ENCODE measurements around the gene TARS1. TPM values are rescaled to one million over a fixed set of nuclear protein-coding genes. Genes with fewer than 3 reads are reported as not detected.
A peak's percentile ranks its signal among the peaks of the same experiment; 100 is the strongest.

Gene TARS1
- total RNA-seq = 126 TPM in 2 replicates
- 111 TPM for polyA plus RNA-seq (2012)

GRCh38 chr5:33440482-33441240, at the start of gene TARS1:
Gene TARS1, plus strand, starts transcription at chr5:33440965. Its CDS starts 122 bp downstream, at chr5:33441087.
- peak; percentile 100 for DNase-seq (ENCODE audit: low read depth)

- DNase-seq (ENCODE audit: low read depth) = no peak
These were observed 42.3 kb upstream of the TARS1 start for GRCh38 chr5:33398501-33398900.

- DNase-seq (ENCODE audit: low read depth) = no peak
These were observed 40.1 kb upstream of the TARS1 start for GRCh38 chr5:33400675-33401074.

- DNase-seq (ENCODE audit: low read depth) = peak; percentile 3
These were observed 39.0 kb upstream of the TARS1 start for GRCh38 chr5:33401482-33402390.

GRCh38 chr5:33403187-33403586, 37.6 kb upstream of the TARS1 start:
- no peak for DNase-seq (ENCODE audit: low read depth)

GRCh38 chr5:33408816-33409215, 31.9 kb upstream of the TARS1 start:
- no peak for DNase-seq (ENCODE audit: low read depth)

GRCh38 chr5:33409435-33410170, 31.2 kb upstream of the TARS1 start:
- DNase-seq (ENCODE audit: low read depth) = no peak

GRCh38 chr5:33410221-33410620, 30.5 kb upstream of the TARS1 start:
- DNase-seq (ENCODE audit: low read depth) = no peak

- DNase-seq (ENCODE audit: low read depth) = no peak
These were observed 29.3 kb upstream of the TARS1 start for GRCh38 chr5:33411498-33411897.

GRCh38 chr5:33415811-33416354, 24.9 kb upstream of the TARS1 start:
- no peak for DNase-seq (ENCODE audit: low read depth)

GRCh38 chr5:33417632-33418031, 23.1 kb upstream of the TARS1 start:
- DNase-seq (ENCODE audit: low read depth) = no peak

- no peak for DNase-seq (ENCODE audit: low read depth)
These were observed 19.8 kb upstream of the TARS1 start for GRCh38 chr5:33420946-33421345.

- DNase-seq (ENCODE audit: low read depth) = no peak
These were observed 18.6 kb upstream of the TARS1 start for GRCh38 chr5:33422191-33422590.

- DNase-seq (ENCODE audit: low read depth) = peak; percentile 32
These were observed 17.6 kb upstream of the TARS1 start for GRCh38 chr5:33423018-33423630.

- DNase-seq (ENCODE audit: low read depth) = no peak
These were observed 15.5 kb upstream of the TARS1 start for GRCh38 chr5:33425314-33425713.

GRCh38 chr5:33430983-33431382, 9.8 kb upstream of the TARS1 start:
- no peak for DNase-seq (ENCODE audit: low read depth)

- DNase-seq (ENCODE audit: low read depth) = no peak
These were observed 8.1 kb upstream of the TARS1 start for GRCh38 chr5:33432656-33433055.

GRCh38 chr5:33433303-33434240, 7.2 kb upstream of the TARS1 start:
- DNase-seq (ENCODE audit: low read depth) = peak; percentile 31

- DNase-seq (ENCODE audit: low read depth) = peak; percentile 85
These were observed 4.8 kb upstream of the TARS1 start for GRCh38 chr5:33435893-33436490.
